KBM-7 (cell line): ENCODE data around the gene CNOT10.
"Not testable (repeated sequence)": the region's sequence is repeated elsewhere in the genome, so short reads cannot be mapped to it uniquely, and the experiment has no call there.

Experiments
- DNase-seq: peaks from one replicate; pipeline ENCODE4 v3.0.0-alpha.2; 2015
- in situ Hi-C: fragments of 300-500 bp; cut with MboI; formaldehyde crosslinking; loops from 2 replicates; pipeline ENCODE4 v1.14.3; 2020; ENCODE audit warnings: low sequenced_read_pairs, low pct_unique_long_range_greater_than_20kb, mixed read lengths

The CNOT10 gene

GRCh38 chr3:32796384-32796950, 111.5 kb downstream of the CNOT10 start:
- in situ Hi-C loops, DNase-seq: not testable (repeated sequence)

DNA sequence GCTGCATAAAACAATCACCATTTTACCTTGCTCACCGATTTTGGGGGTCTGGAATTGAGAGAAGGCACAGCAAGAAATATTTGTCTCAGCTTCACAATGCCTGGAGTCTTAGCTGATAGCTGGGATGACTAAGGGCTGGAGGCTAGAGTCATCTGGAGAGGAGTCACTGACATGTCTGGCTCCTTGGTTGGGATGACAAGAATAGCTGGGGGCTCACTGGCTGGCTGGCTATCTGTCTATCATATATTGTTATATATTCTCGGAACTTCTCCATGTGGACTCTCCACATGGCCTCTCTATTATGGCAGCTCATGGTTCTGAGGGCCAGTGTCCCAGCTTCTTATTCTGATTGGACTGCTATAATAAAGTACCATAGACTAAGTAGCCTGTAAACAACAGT, 112.8 kb downstream of the CNOT10 start:
- DNase-seq, result no peak
- in situ Hi-C loops, result no loop called here

- in situ Hi-C loops, DNase-seq: not testable (repeated sequence)
Observed at GRCh38 chr3:32801440-32801839, 116.5 kb downstream of the CNOT10 start.

- no peak for DNase-seq
- in situ Hi-C loops, result no loop called here
Observed at GRCh38 chr3:32813180-32813579, 128.2 kb downstream of the CNOT10 start.

- DNase-seq, result peak; percentile 97
Observed at GRCh38 chr3:32814361-32814760, 129.4 kb downstream of the CNOT10 start.

GRCh38 chr3:32815841-32816438, 131.0 kb downstream of the CNOT10 start:
- in situ Hi-C loops, result no loop called here
- DNase-seq, result peak; percentile 44

More at GRCh38 chr3:32814361-32814760, 129.4 kb downstream of the CNOT10 start:
- in situ Hi-C loops, result no loop called here

- peak; percentile 69 for DNase-seq
Observed at GRCh38 chr3:32816439-32817256, 131.7 kb downstream of the CNOT10 start.

DNA sequence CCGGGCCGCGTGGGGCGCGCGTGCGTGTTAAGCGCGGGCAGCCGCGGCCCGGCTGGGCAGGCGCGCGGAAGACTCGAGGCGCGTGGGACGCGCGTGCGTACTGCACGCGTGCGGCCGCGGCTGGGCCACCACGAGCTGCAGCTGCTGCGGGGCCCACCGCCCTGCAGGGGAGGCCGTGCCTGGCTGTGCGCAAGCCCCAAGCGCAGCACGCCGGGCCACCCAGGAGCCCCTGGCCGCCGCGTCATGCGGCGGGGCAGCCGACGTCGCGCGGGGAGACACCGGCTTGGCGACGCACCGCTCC, 132.2 kb downstream of the CNOT10 start:
- DNase-seq, result no peak
- in situ Hi-C loops, result no loop called here

More at GRCh38 chr3:32816439-32817256, 131.7 kb downstream of the CNOT10 start:
- in situ Hi-C loops, result no loop called here

DNA sequence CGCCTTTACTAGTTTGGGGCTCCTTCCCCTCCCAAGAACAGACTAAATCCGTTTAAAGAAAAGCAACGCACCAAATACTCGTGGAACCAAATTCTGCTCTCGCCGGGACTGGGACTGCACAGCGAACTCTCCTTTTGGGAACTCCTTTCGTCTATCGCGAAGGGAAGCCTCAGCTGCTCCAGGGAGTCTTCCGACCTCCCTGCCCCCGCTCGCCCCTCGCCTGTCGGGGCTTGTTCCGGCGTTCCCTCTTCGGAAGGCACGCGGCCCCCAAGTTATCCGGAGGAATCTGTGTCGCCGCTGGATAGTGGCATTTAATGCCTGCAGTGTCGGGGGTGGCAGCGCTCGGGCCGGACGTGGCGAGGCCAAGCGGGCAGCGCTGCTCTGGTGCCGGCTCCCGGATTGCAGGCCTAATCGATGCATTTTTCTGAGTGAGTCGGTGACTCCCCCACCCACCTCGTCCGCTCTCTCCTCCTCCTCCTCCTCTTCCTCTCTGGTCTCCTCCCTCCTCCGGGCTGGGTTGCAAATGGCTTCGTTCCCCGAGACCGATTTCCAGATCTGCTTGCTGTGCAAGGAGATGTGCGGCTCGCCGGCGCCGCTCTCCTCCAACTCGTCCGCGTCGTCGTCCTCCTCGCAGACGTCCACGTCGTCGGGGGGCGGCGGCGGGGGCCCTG, 132.7 kb downstream of the CNOT10 start, which contains the start of gene TRIM71:
TSS of gene TRIM71 (plus strand) at position 440 of the 671 bp plus-strand sequence. CDS start at position 524, 84 bp downstream.
- peak; percentile 58 for DNase-seq
- in situ Hi-C loops, result no loop called here

DNA sequence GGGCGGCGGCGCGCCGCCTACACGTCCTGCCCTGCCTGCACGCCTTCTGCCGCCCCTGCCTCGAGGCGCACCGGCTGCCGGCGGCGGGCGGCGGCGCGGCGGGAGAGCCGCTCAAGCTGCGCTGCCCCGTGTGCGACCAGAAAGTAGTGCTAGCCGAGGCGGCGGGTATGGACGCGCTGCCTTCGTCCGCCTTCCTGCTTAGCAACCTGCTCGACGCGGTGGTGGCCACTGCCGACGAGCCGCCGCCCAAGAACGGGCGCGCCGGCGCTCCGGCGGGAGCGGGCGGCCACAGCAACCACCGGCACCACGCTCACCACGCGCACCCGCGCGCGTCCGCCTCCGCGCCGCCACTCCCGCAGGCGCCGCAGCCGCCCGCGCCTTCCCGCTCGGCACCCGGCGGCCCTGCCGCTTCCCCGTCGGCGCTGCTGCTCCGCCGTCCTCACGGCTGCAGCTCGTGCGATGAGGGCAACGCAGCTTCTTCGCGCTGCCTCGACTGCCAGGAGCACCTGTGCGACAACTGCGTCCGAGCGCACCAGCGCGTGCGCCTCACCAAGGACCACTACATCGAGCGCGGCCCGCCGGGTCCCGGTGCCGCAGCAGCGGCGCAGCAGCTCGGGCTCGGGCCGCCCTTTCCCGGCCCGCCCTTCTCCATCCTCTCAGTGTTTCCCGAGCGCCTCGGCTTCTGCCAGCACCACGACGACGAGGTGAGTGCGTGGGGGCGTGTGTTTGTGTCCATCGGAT, 133.4 kb downstream of the CNOT10 start:
- DNase-seq, result peak; percentile 13
- in situ Hi-C loops, result no loop called here

DNA sequence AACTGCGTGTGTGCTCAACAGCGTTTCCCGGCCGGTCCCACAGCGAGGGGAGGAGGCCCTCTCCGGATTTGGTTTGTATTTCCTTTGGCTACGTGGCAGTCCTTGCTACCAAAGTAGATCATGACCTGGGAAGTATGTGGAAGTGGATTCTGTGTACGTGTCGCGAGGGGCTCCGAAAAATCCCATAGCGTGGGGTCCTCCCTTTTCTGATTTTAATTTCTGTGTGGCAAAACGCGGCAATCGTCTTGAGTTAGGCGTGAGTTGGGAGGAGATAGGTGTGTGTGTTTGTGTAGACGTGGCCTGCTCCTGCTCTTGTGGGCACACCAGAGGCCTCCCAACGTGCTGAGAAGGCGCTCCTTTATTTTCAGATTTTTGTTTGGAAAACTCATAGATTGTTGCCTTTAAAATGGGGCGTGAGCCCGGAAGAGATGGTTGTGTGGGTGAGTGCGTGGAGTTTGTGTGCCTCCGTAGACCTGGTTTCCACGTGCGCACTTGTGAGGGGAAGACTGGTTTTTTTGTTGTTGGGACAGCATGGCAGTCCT, 134.1 kb downstream of the CNOT10 start:
- no peak for DNase-seq
- in situ Hi-C loops, result no loop called here

DNA sequence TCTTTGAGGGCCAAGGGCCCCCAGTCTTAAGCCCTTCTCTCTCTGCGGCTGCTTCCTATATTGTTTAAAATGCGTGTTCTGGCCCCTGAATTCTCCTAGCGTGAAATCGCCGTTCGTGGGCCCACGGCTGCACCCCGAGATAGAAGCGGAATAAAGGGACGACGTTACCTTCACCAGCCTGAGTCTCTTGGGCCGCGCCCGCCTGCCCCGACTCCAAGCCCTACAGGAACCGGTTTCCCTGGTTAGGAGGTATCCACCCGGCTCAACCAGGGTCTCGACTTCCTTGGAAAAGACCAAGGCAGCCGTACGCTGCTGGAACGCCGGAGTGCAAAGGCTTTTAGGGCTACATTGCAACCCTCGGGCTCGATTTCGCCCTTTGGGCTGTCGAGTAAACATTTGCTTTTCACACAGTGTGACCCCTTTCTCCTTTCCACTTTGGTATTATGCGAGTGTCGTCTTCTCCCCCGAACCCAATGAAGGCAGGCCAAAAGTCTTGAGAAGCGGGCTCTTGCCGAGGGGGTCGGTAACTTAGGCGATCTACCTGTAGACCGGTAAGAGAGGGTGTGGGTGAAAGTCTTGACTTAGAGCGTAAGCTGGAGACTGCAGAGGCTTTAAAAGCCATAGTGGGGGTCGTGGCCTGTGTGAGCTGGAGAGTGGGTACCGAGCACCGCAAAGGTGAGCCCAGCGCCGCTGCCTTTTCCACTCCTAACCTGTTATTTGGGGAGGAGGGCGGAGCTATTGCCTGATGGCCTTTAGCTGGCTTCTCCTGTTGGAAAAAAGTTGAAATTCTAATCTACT, 134.8 kb downstream of the CNOT10 start:
- no peak for DNase-seq
- in situ Hi-C loops, result no loop called here

DNA sequence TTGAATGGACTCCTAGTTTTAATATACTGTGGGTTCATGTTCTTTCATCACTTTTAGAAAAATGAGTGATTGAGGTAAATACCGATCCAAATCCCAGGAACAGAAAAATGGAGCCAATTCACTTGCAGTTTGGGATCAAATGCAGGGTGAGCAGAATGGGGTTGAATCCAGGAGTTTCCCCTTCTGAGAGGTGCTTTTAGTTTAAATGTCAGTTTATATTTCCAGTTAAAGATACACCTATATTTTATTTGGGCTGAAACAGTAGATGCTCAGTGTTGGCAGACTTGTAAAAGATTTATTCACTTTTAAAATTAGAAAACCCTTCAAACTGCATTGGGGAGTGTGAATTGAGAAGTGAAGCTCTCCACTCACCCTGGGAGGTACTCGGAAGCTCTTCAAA, 135.4 kb downstream of the CNOT10 start:
- in situ Hi-C loops, result no loop called here

GRCh38 chr3:32820971-32821685, 136.1 kb downstream of the CNOT10 start:
- in situ Hi-C loops, result no loop called here
- DNase-seq, result no peak

More for the DNA sequence above, 135.4 kb downstream of the CNOT10 start:
- no peak for DNase-seq

- in situ Hi-C loops, result no loop called here
- DNase-seq, result no peak
Observed at GRCh38 chr3:32821686-32822296, 136.8 kb downstream of the CNOT10 start.

DNA sequence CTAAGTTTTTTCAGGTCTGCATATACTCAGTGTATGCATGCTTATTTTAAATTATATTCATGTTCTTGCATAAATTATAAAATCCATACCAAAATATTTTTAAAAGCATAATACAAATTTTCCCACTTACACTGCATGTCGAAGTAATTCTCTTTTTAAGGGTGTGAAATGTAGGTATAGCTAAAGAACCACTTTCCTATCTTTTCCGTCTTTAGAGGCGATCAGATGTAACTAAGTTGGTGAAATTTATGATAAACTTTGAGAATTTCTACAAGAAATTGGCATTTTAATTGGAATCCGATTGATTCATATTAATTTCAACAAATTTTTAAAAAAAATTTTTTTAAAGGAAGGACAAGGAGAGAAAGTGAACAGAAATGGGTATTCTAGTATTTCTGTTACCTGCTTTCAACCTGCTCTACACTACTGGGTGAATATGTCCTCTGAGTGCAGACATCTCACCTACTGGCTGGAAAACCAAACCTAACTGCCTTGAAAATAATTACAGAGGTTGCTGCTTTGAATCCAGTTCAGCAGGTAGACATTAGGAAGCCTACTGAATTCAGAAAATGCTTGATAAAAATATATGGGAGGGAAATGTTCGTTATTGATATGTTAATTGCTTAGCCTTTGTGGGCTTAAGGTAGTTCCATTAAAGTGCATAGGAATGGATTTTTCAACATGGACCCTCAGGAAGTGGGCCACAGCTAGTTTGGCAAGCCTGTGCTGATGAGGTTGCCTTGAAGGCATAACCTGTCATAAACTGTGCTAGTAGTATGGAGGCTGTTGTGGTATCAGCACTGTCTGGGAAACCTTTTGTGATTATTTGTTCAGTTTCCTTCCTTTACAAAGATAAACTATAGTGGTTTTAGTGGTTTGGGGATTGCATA, 137.9 kb downstream of the CNOT10 start:
- in situ Hi-C loops, result no loop called here
- DNase-seq, result no peak
